DMS153 (cell line): ENCODE results near the gene SH3BP2.

Experiments
- DNase-seq: peaks from one replicate; lab custom pipeline; 2025; lab: John Stamatoyannopoulos, UW

SH3BP2 gene

GRCh38 chr4:2878346-2878745 lies 85.5 kb downstream of the SH3BP2 start:
- DNase-seq, result no peak

DNA sequence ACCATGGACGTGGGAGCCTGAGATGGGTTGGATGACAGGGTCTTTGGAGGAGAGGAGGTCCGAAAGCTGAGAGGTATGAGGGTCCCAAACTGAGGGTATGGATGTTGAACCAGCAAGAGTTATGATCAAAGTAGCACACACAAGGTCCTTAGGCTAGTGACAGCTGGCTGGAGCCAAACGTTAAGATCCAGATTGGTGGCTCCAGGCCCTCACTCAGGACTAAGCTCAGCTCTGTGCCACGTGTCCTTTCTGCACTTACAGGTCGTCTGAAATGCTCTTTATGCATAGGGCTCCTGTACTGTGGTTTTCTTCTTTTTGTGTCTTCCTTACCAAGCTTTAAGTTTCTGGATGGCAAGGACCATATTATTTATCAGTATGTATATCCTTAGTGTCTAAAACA lies 86.1 kb downstream of the SH3BP2 start:
- no peak for DNase-seq

DNA sequence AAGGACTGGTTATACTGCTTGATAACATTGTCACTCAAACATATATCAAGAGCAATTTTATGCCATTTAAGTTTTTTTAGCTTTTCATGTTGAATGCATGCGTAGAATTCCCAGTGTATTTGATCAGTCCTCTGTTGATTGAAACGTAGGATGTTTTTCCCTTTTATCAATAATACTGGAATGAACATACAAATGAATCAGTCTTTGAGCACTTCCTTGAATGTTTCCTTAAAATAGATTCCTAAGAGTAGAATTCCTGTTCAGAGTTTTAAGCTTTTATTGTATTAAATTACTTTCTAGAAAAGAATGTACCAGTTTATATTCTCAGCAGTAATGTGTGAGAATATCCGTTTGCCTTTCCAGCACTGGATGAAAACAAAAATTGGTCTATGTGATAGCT lies 88.5 kb downstream of the SH3BP2 start:
- DNase-seq, result no peak

- DNase-seq, result no peak
Observed at GRCh38 chr4:2882341-2882740, 89.5 kb downstream of the SH3BP2 start.

DNA sequence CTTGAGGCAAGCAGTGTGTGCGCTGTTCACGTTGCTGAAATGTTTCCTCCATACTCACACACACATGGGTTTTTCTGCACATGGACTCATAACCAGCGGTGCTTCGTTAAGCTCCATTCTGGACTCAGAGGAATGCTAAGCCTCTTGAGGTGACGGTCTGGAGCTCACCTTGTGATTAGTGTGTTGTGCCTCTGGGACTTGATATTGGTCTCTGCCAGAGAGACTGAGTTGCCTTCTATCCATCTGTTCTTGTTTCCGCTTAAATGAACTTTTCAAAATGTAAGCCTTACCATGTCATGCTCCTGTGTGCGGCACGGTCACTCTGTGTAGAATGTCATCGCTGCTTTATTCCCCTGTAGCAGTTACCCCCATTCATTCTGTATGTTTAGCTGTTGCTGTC lies 93.3 kb downstream of the SH3BP2 start:
- no peak for DNase-seq

DNA sequence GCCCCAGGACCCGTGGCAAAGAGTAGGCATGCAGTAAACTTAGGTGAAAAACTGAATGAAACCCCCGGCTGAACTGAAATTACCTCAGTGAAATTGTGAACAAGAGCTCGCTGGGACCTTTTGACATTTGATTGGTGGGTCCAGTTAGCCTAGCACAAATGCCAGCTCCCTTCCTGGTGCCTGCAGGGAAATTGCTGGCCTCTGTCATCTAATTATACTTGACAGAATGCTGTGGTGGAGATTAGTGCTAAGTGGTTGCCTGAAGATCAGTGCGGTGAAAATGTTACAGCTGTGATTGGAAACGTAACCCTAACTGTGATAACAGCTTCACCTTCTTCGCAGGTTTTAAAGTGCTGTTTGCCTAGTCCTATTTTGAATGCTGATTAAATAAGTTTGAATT lies 93.7 kb downstream of the SH3BP2 start:
- DNase-seq, result no peak

DNA sequence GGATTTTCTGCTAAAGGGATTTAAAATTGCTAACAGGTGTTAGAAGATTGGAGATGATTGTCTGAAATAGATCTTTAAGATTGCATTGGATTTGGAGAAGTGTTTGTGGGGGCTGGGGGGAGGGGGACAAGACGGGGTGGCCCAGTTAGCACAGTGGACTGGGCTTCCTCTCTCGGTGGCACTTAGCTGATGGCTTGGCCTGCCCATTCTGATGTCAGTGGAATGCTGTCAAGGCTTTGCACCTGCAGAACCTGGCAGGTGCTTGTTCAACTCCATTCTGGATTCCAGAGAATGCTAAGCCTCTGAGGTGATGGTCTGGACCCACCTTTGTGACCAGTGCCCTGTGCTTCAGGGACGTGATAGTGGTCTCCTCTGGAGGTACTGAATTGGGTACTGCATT lies 94.5 kb downstream of the SH3BP2 start:
- no peak for DNase-seq

DNA sequence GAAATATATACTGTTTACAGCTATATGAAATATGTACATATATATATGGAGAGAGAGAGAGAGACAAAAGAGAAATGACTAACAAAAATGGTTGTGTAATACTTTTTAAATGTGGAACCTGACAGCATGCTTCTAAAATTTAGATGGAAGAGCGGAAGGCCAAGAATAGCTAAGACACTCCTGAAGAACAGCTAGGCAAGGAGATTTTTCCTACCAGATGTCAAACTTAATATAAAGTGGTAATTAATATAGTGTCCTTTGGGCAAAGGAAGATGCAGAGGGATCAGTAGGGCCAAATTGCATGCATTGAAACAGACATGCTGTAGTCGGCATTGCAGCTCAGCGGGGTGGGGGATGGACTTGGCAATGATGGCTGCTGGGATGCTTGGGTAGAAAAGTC lies 96.0 kb downstream of the SH3BP2 start:
- no peak for DNase-seq
